ENCODE results near the gene ZNF273.
"Not testable (repeated sequence)": the region's sequence is repeated elsewhere in the genome, so short reads cannot be mapped to it uniquely, and the experiment has no call there.

Gene ZNF273

GRCh38 chr7:64888901-64889685 is 14.0 kb upstream of the ZNF273 start:
- DNase-seq (ENCODE audit: low spot score) (no peak), FAIRE-seq (no peak)

DNA sequence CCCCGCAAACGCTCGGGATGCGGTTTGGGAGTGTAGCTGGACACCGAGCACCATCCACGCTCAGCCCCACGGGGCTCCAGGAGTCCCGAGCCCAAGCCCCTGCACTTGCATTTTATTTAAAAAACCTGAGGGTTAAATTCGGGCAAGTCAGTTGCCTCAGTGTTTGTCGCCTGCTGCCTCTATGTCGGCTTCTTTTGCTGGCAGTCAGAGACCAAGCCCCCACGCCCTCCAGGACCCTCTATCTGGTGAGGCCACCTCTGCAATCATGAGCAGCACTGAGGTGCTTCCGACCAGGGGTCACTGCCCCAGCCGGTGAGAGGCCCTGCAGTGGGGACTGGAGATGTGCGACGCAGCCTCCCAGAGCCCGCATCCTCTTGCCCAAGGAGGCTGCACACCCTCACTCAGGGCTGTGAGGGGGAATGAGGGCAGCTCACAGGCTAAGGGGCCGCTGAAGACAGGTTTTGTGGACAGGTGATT is 13.3 kb upstream of the ZNF273 start:
- FAIRE-seq (no peak), DNase-seq (ENCODE audit: low spot score) (no peak)

DNA sequence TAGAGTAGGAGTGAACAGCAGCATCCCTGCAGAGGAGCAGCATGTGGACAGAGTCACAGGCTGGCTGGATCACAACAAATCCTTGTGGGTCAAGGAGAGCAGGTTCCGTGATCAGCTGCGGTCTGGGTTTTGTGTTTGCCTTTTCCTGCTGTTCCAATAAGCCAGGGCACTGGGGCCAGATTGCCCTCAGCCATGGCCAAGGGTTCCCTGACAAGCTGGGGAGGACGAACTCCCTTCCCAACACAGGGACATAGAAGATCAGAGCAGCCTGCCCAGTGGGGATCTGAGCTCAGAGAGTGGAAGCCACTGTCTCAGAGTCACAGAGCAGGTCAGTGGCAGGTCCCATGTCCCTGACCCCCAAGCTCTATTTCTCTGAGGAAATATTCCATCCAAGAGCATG is 12.8 kb upstream of the ZNF273 start:
- not testable (repeated sequence) for FAIRE-seq

GRCh38 chr7:64890761-64891362 is 12.2 kb upstream of the ZNF273 start:
- FAIRE-seq (no peak), DNase-seq (ENCODE audit: low spot score) (no peak)

More for the DNA sequence above, 12.8 kb upstream of the ZNF273 start:
- DNase-seq (ENCODE audit: low spot score), result not testable (repeated sequence)

DNA sequence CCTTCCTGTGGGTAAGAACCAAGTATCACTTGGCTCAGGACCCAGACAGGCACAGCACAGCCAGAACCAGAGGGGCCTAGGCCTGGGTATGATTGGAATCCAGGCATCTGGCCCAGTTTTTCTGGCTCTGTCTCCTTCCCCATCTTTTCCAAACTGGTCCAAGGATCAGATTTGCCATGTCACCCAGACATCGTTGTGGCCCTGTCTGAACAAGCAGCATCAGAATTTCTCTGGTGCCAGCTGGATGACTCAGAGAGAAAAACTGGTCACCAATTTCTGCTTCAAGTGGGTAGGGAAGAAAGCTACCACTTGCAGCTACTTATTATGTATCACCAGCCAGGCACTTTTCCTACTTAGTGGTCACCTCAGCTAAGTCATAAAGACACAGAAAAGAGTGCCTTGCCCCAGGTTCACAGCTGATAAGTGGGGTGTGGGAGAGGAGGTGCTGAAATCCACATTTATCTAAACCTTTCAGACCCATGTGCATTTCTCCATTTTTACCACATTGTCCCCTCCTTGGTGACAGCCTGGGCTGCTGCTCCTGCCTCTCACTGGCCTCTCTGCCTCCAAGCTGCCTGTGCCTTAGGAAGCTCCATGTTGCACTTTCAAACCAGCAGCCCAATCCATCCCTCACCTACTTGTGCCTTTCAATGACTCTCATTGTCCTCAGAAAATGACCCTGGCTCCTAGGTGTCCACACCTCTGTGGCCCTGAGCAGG is 11.6 kb upstream of the ZNF273 start:
- peak; percentile 36 for DNase-seq (ENCODE audit: low spot score)
- not testable (repeated sequence) for FAIRE-seq

GRCh38 chr7:64892116-64892515 is 11.0 kb upstream of the ZNF273 start:
- no peak for DNase-seq (ENCODE audit: low spot score)
- FAIRE-seq, result no peak

GRCh38 chr7:64892666-64893309 is 10.3 kb upstream of the ZNF273 start:
- FAIRE-seq, result no peak
- no peak for DNase-seq (ENCODE audit: low spot score)

- FAIRE-seq, result no peak
- no peak for DNase-seq (ENCODE audit: low spot score)
Measured at GRCh38 chr7:64893401-64893800, 9.7 kb upstream of the ZNF273 start.

DNA sequence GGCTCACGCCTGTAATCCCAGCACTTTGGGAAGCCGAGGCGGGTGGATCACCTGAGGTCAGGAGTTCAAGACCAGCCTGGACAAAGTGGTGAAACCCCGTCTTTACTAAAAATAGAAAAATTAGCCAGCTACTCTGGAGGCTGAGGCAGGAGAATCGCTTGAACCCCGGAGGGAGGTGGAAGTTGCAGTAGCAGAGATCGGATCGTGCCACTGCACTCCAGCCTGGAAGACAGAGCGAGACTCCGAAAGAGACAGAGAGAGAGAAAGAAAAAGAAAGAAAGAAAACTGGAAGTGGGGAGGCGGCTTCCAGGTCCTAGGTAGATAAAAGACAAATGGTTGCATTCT is 640 bp upstream of the ZNF273 start:
- not testable (repeated sequence) for DNase-seq (ENCODE audit: low spot score); FAIRE-seq

DNA sequence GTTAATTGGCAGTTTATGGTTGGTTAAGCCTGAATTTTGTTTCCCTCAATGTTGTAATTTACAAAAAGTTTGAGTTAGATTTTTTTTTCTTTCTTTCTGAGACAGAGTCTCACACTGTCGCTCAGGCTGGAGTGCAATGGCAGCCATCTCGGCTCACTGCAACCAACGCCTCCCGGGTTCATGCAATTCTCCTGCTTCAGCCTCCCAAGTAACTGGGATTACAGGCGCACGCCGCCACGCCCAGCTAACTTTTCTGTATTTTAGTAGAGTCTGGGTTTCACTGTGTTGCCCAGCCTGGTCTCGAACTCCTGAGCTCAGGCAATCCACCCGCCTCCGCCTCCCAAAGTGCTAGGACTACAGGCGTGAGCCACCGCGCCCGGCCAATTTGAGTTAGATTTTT is 935 bp downstream of the ZNF273 start:
- FAIRE-seq (no peak), DNase-seq (ENCODE audit: low spot score) (no peak)

- DNase-seq (ENCODE audit: low spot score), result no peak
- no peak for FAIRE-seq
Measured at GRCh38 chr7:64905133-64905532, 2.1 kb downstream of the ZNF273 start.

DNA sequence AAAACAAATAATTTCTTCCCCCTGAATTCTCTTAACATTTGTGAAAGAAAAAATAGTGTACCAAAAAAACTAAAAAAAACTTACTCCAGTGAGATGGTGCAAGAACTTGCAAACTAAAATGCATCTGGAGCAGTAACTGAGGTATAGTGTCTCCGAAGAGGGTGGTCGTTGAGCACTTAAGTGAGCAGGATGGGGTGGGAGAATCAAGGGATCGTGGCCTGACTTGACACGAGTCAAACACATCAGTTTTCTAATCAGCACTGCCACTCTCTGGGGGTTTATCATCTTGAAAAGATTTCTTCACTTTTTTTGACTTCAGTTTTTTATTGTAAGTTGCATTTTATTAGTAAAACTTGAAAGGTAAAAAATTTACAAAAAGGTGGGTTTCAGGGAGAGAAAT is 2.5 kb downstream of the ZNF273 start:
- no peak for FAIRE-seq

GRCh38 chr7:64907641-64908326 is 4.7 kb downstream of the ZNF273 start:
- FAIRE-seq, result no peak
- no peak for DNase-seq (ENCODE audit: low spot score)

More for the DNA sequence above, 2.5 kb downstream of the ZNF273 start:
- DNase-seq (ENCODE audit: low spot score), result no peak

DNA sequence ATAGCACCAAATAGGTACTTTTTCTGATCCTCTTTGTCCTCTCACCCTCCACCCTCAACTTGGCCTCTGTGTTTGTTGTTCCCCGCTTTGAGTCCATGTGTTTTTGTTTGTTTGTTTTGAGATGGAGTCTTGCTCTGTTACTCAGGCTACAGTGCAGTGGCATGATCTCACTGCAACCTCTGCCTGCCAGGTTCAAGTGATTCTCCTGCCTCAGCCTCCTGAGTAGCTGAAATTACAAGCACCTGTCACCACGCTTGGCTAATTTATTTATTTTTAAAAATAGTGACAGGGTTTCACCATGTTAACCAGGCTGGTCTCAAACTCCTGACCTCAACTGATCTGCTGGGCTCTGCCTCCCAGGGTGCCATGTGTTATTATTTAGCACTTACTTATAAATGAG is 5.3 kb downstream of the ZNF273 start:
- FAIRE-seq, result no peak

DNA sequence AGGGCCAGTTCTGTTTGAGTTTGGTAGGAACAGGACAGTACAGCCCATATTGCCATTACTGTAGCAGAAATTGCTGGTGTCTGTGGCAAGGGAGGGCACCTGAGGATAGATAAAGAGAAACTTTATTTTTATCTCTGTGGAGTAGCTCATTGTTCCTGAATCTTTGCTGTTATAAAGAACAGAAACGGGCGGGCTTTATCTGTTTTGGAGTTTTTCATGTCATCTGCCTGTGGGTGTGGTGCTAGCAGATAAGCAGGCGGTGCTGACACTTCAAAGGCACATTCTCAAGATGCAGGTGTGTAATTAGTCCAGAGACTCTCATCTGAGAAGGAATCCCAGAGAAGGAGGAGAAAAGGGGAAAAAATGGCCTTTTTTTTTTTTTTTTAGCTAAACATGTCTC is 11.5 kb downstream of the ZNF273 start:
- DNase-seq (ENCODE audit: low spot score) (no peak), FAIRE-seq (no peak)

More for the DNA sequence above, 5.3 kb downstream of the ZNF273 start:
- DNase-seq (ENCODE audit: low spot score), result no peak

GRCh38 chr7:64915301-64915700 is 12.2 kb downstream of the ZNF273 start:
- not testable (repeated sequence) for DNase-seq (ENCODE audit: low spot score); FAIRE-seq

DNA sequence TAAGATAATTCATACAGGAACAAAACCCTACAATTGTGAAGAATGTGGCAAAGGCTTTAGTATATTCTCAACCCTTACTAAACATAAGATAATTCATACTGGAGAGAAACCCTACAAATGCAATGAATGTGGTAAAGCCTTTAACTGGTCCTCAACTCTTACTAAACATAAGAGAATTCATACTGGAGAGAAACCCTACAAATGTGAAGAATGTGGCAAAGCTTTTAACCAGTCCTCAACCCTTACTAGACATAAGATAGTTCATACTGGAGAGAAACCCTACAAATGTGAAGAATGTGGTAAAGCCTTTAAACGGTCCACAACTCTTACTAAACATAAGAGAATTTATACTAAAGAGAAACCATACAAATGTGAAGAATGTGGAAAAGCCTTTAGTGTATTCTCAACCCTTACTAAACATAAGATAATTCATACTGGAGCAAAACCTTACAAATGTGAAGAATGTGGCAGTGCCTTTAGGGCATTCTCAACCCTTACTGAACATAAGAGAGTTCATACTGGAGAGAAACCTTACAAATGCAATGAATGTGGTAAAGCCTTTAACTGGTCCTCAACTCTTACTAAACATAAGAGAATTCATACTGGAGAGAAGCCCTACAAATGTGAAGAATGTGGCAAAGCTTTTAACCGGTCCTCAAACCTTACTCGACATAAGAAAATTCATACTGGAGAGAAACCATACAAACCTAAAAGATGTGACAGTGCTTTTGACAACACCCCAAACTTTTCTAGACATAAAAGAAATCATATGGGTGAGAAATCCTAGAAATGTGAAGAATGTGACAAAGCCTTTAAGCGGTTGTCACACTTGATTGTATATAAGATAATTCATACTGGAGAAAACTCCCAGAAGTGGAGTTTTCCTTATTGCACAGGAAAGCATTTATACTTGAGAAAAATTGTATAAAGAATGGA is 25.4 kb downstream of the ZNF273 start:
- FAIRE-seq; DNase-seq (ENCODE audit: low spot score): not testable (repeated sequence)

DNA sequence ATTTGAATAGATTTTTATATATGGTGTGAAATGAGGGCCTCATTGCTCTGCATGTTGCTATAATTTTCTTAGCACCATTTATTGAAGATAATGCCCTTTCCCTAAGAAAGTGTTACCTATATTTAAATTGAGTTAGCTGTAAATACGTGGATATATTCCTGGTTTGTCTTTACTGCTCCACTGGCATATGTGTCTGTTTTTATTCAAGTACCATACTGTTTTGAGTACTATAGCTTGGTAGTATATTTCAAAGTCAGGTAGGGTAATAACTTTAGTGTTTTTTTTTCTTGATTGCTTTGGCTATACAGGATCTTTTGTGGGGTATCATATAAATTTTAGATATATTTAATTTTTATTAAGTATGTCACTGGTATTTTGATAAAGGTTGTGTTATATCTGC is 31.4 kb downstream of the ZNF273 start:
- FAIRE-seq (no peak), DNase-seq (ENCODE audit: low spot score) (no peak)

DNA sequence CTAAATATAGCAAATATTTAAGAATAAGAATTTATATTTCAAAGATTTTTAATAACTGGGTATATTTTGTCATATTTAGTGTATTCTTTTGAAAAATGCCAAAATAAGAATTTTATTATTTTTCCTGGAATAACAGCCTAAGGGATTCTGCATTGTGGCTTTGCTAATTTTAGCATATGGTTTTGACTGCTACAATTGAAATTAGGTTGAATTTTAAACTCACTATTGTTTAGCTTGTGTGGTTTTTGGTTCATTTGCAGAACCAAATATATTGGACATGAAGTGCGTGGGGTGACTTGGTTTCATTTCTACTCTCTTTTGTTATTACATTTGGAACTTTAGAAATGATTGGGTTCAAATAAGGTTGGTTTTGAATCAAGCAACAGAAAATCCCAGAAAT is 35.5 kb downstream of the ZNF273 start:
- no peak for DNase-seq (ENCODE audit: low spot score)
- no peak for FAIRE-seq

GRCh38 chr7:64940021-64940420 is 36.9 kb downstream of the ZNF273 start:
- FAIRE-seq, result not testable (repeated sequence)

More at GRCh38 chr7:64940021-64940420, 36.9 kb downstream of the ZNF273 start:
- DNase-seq (ENCODE audit: low spot score), result not testable (repeated sequence)
